Gastroesophageal sphincter (tissue), 4 donors: Measurements from ENCODE around the gene KAZN. TPM values are rescaled to one million over a fixed set of nuclear protein-coding genes. Genes with fewer than 3 reads are reported as not detected.

ENCODE experiments used
- ATAC-seq: fragments of 150-250 bp; one replicate; pipeline ENCODE4 v1.9.1; 2016; ENCODE audit warnings: mild to moderate bottlenecking, moderate library complexity
- H3K27ac ChIP-seq, 4 donors: fragments of 200-600 bp; sonication (generic) in 3 of 4; 1 replicate in 3 of 4; 2 replicates in 1 of 4; pipeline ENCODE4 v1.5.1; 2016 to 2019
- H3K27me3 ChIP-seq: fragments of 200-600 bp; sonication (generic); one replicate; pipeline ENCODE4 v1.5.1; 2019
- H3K36me3 ChIP-seq, 2 donors: fragments of 200-600 bp; sonication (generic); one replicate each; pipeline ENCODE4 v1.5.1; 2019; ENCODE audit warnings: control low read depth in 1 of 2
- H3K4me1 ChIP-seq, 3 donors: fragments of 200-600 bp; sonication (generic); 1 replicate in 2 of 3; 2 replicates in 1 of 3; pipeline ENCODE4 v1.5.1; 2016 to 2019; ENCODE audit warnings: control low read depth in 2 of 3
- H3K4me3 ChIP-seq, 2 donors: fragments of 200-600 bp; sonication (generic); one replicate each; pipeline ENCODE4 v1.5.1; 2019; ENCODE audit warnings: mild to moderate bottlenecking in 1 of 2, moderate library complexity in 1 of 2
- H3K9me3 ChIP-seq, 3 donors: fragments of 200-600 bp; sonication (generic); one replicate each; pipeline ENCODE4 v1.5.1; 2017 to 2019; ENCODE audit warnings: control low read depth in 2 of 3
- EP300 ChIP-seq: sonication (generic); formaldehyde crosslinking; IDR thresholded peaks from one replicate; pipeline ENCODE4 v1.6.1; 2017; ENCODE audit warnings: antibody characterized with exemption, mild to moderate bottlenecking
- POLR2A ChIP-seq, 2 donors: fragments of 450-650 bp; IDR thresholded peaks; one replicate each; pipeline ENCODE4 v1.6.1; 2017; ENCODE audit warnings: antibody characterized with exemption in 2 of 2, mild to moderate bottlenecking in 2 of 2, moderate library complexity in 1 of 2
- POLR2AphosphoS5 ChIP-seq: sonication (generic); formaldehyde crosslinking; IDR thresholded peaks from one replicate; pipeline ENCODE4 v1.6.1; 2017; ENCODE audit warnings: antibody characterized with exemption
- WGBS, 2 donors: methylation state at CpG; one replicate each; pipeline ENCODE4 v1.1.5; 2018; ENCODE audit warnings: low coverage in 1 of 2; 5-methylcytosine and 5-hydroxymethylcytosine counted together
- total RNA-seq, 4 donors: library from RNA; depleted of rRNA; stranded (reverse); fragments of >200 nt; gene quantifications; one replicate each; pipeline ENCODE4 v1.1.0, GENCODE V29; 2016
- TF ChIP-seq, protein P1 (sequence below), 4 experiments: fragments of 200-600 bp in 2 of 4; fragments of 450-650 bp in 2 of 4; sonication (generic) in 1 of 4; IDR thresholded peaks; one replicate each; pipeline ENCODE4 v1.5.1; 2017 to 2019; ENCODE audit warnings: antibody characterized with exemption in 4 of 4, mild to moderate bottlenecking in 2 of 4, moderate library complexity in 2 of 4

Gene KAZN
- total RNA-seq, 4 donors from 2014 or later = 6.5 to 16.6 (median 11.5) TPM

DNA sequence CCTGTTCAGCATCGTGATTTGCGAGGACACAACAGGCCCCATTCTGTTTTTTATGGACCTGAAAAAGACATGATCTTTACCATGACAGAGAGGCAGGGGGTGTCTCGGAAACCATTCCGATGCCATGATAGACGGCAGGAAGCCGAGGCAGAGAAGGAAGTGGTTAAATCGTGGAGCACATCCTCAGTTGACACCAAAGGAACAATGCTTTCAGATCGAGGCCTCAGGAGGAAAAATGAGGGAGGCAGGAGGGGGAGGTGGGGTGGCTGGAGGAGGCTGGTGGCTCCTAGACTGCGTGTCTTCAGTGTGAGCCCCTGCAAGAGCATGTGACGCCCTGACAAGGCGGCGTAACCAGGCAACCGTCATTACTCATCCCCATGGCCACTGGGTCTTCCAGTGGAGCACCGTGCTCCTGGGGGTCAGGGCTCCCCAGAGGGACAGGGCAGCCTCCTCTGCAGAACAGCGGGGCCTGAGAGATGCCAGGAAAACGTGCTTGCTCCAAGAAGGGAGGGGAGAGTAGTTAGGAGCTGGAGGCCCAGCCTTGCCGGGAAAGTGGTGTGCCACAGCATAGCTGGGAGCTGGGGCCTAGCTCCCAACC lies 382.2 kb downstream of the KAZN start:
- 44 to 61% methylated on average over 6 to 14 of the region's 17 CpGs for WGBS, 2 donors
- ATAC-seq = no peak
- no peak overlapping the region for H3K4me3 ChIP-seq
- H3K9me3 ChIP-seq = no peaks in the 10 kb centered on the region
- peaks cover 0 to 11% (median 0%) of the 10 kb centered on the region in 3 donors for H3K4me1 ChIP-seq
- no peaks in the 10 kb centered on the region for H3K36me3 ChIP-seq
- no peak for TF ChIP-seq POLR2AphosphoS5
- TF ChIP-seq, protein P1, sequence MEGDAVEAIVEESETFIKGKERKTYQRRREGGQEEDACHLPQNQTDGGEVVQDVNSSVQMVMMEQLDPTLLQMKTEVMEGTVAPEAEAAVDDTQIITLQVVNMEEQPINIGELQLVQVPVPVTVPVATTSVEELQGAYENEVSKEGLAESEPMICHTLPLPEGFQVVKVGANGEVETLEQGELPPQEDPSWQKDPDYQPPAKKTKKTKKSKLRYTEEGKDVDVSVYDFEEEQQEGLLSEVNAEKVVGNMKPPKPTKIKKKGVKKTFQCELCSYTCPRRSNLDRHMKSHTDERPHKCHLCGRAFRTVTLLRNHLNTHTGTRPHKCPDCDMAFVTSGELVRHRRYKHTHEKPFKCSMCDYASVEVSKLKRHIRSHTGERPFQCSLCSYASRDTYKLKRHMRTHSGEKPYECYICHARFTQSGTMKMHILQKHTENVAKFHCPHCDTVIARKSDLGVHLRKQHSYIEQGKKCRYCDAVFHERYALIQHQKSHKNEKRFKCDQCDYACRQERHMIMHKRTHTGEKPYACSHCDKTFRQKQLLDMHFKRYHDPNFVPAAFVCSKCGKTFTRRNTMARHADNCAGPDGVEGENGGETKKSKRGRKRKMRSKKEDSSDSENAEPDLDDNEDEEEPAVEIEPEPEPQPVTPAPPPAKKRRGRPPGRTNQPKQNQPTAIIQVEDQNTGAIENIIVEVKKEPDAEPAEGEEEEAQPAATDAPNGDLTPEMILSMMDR (IDR thresholded peaks at IDR 0.05) = no peak
- TF ChIP-seq POLR2A (IDR thresholded peaks at IDR 0.05) = no peak
- no peak for TF ChIP-seq EP300
- no peak overlapping the region for H3K27ac ChIP-seq
- H3K27me3 ChIP-seq = no peaks in the 10 kb centered on the region

DNA sequence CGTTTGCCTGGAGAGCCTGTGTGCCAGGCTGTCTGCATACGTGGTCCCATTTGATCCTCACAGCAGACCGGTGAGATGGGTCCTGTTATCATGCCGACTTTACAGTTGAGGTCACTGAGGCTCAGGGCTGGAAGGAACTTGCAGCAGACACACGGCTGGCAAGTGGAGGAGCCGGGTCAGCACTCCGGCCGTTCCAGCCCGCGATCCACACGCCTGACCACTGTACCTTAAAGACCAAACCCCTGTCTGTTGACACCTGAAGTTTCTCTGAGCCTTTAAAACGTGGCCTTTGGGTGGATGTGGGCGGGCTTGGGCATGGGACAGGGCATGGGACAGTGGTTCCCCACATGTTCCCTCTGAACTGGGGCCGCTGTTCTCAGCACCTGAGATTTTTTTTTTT lies 383.5 kb downstream of the KAZN start:
- H3K9me3 ChIP-seq = no peaks in the 10 kb centered on the region
- 84 to 100% methylated on average over 1 to 4 of the region's 14 CpGs for WGBS, 2 donors
- no peaks in the 10 kb centered on the region for H3K27me3 ChIP-seq
- H3K27ac ChIP-seq = no peak overlapping the region
- no peak for TF ChIP-seq EP300
- TF ChIP-seq POLR2AphosphoS5 = no peak
- no peak for TF ChIP-seq POLR2A (IDR thresholded peaks at IDR 0.05)
- TF ChIP-seq, protein P1 (IDR thresholded peaks at IDR 0.05) = no peak
- H3K4me1 ChIP-seq = peaks cover 0 to 11% (median 0%) of the 10 kb centered on the region in 3 donors
- no peak overlapping the region for H3K4me3 ChIP-seq
- no peaks in the 10 kb centered on the region for H3K36me3 ChIP-seq
- no peak for ATAC-seq

DNA sequence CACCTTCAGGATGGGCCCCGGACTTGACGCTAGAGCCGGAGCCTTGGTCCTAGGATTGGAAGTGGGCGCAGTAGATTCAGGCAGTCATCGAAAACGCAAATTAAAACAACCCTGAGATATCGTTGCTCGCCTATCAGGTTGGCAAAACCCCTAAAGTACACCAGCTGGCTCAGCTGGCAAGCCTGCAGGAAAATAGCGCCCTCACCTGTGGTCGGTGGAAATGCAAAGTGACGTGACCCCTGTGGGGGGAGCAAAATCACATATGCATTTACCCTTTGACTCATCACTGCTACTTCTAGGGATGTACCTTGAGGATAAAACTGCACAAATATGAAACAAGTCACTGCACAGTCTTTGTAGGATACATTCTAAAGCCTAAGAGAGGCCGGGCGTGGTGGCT lies 384.8 kb downstream of the KAZN start:
- ATAC-seq = no peak
- 88 to 97% methylated on average over 5 to 6 of the region's 13 CpGs for WGBS, 2 donors
- H3K36me3 ChIP-seq = no peaks in the 10 kb centered on the region

DNA sequence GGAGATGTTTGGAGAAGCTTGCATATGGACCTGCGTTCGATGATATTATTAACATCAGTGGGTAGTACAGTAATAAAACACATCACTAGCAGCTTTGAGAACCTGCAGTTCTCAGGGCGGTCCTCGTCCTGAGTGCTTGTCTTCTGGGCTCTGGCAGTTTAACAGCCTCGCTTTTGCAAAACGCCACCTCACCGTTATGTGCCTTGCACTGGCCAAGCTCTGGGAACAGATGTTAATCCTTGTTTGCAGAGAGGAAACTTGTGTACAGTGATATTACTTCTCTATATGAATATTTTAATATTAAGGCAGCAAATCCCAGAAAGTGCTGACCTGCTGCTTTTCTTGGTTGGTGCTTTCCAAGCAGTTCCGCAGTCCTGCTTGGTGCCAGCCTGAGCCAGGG lies 387.7 kb downstream of the KAZN start:
- no peak overlapping the region for H3K4me3 ChIP-seq
- H3K9me3 ChIP-seq = no peaks in the 10 kb centered on the region
- no peaks in the 10 kb centered on the region for H3K36me3 ChIP-seq
- H3K27ac ChIP-seq = no peak overlapping the region
- ATAC-seq = no peak
- TF ChIP-seq, protein P1 (IDR thresholded peaks at IDR 0.05) = no peak
- no peak for TF ChIP-seq EP300
- no peaks in the 10 kb centered on the region for H3K27me3 ChIP-seq
- H3K4me1 ChIP-seq = peaks cover 0 to 12% (median 8%) of the 10 kb centered on the region in 3 donors
- WGBS, 2 donors = 82 to 95% methylated on average over 4 to 8 of the region's 8 CpGs

More for the DNA sequence above, 384.8 kb downstream of the KAZN start:
- peaks cover 0 to 16% (median 6%) of the 10 kb centered on the region in 3 donors for H3K4me1 ChIP-seq
- no peaks in the 10 kb centered on the region for H3K9me3 ChIP-seq
- TF ChIP-seq, protein P1 (IDR thresholded peaks at IDR 0.05) = no peak
- TF ChIP-seq POLR2A (IDR thresholded peaks at IDR 0.05) = no peak
- TF ChIP-seq POLR2AphosphoS5 = no peak
- TF ChIP-seq EP300 = no peak
- no peaks in the 10 kb centered on the region for H3K27me3 ChIP-seq
- H3K4me3 ChIP-seq = no peak overlapping the region
- no peak overlapping the region for H3K27ac ChIP-seq

DNA sequence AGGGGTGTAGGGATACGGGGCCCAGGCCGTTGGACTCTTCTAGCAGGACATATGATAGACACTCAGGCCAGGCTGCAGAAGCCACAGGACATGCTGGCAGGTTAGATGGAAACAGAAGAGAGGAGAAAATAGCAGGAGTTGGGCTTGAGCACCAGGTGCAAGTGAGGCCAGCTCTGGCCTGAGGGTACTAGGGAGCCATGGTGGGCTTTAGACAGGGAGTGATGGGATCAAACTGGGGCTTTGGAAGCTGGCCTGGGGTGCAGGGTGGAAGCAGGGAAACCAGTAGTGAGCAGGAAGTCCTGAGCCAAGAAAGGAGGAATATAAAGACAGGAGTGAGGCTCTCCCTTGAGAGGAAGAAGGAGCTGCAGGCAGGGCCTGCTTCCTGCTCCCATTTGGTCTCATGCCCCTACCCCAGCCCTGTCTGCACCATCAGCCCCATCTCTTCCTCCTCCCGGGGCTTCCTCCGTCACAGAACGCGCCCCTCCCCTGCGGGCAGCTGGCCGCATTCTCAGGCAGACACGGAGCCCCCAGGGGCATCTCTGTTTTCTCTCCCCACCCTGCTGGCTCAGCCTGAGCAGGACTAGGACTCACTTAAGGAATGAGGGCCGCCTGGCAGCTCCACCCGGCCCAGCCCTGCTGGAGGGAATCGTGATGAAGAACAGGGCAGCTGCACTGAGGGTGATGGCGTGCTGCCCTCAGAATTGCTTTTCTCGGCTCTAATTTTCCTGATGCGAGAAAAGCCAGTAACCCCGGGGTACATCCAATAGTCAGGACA lies 389.5 kb downstream of the KAZN start:
- H3K27me3 ChIP-seq = no peaks in the 10 kb centered on the region
- H3K36me3 ChIP-seq = no peaks in the 10 kb centered on the region
- H3K4me3 ChIP-seq = no peak overlapping the region
- no peaks in the 10 kb centered on the region for H3K9me3 ChIP-seq
- H3K27ac ChIP-seq = no peak overlapping the region
- ATAC-seq = peak; percentile 69
- H3K4me1 ChIP-seq = peaks cover 0 to 12% (median 8%) of the 10 kb centered on the region in 3 donors
- 39 to 72% methylated on average over 5 to 10 of the region's 16 CpGs for WGBS, 2 donors
- TF ChIP-seq POLR2A (IDR thresholded peaks at IDR 0.05) (no peak), POLR2AphosphoS5 (no peak), EP300 (no peak)
- TF ChIP-seq, protein P1 (IDR thresholded peaks at IDR 0.05) = no peak
